Spleen (tissue), 11 donors: ENCODE measurements around the gene TAS1R1. TPM values are rescaled to one million over a fixed set of nuclear protein-coding genes. Genes with fewer than 3 reads are reported as not detected.
"Not testable (repeated sequence)": the region's sequence is repeated elsewhere in the genome, so short reads cannot be mapped to it uniquely, and the experiment has no call there.

Source experiments
- DNase-seq: peaks from one replicate; pipeline ENCODE4 v3.0.0-alpha.2; 2020
- H3K27ac ChIP-seq, 8 donors: fragments of 200-600 bp; sonication (generic) in 7 of 8; 1 replicate in 4 of 8; 2 replicates in 4 of 8; pipeline versions ENCODE4 v1.5.0 to v1.8.0; 2016 to 2021; ENCODE audit warnings: inconsistent platforms in 4 of 8, mild to moderate bottlenecking in 4 of 8, moderate library complexity in 1 of 8
- H3K27me3 ChIP-seq, 7 donors: fragments of 200-600 bp; sonication (generic) in 6 of 7; replicated peaks in 1 of 7; 1 replicate in 4 of 7; 2 replicates in 3 of 7; pipeline versions ENCODE4 v1.5.0 to v1.8.0; 2016 to 2021; ENCODE audit warnings: inconsistent platforms in 3 of 7, mild to moderate bottlenecking in 1 of 7
- H3K36me3 ChIP-seq, 6 donors: fragments of 200-600 bp; sonication (generic) in 5 of 6; 1 replicate in 4 of 6; 2 replicates in 2 of 6; pipeline versions ENCODE4 v1.5.0 to v1.8.0; 2016 to 2021; ENCODE audit warnings: inconsistent platforms in 2 of 6
- H3K4me1 ChIP-seq, 6 donors: fragments of 200-600 bp; sonication (generic) in 5 of 6; 1 replicate in 3 of 6; 2 replicates in 3 of 6; pipeline versions ENCODE4 v1.5.0 to v1.8.0; 2016 to 2021; ENCODE audit warnings: inconsistent platforms in 3 of 6
- H3K4me3 ChIP-seq, 8 donors: fragments of 200-600 bp; sonication (generic) in 7 of 8; 1 replicate in 4 of 8; 2 replicates in 4 of 8; pipeline versions ENCODE4 v1.5.0 to v1.8.0; 2016 to 2021; ENCODE audit warnings: inconsistent platforms in 4 of 8, mild to moderate bottlenecking in 4 of 8, moderate library complexity in 2 of 8
- H3K9me3 ChIP-seq, 8 donors: fragments of 200-600 bp; sonication (generic) in 7 of 8; 1 replicate in 4 of 8; 2 replicates in 4 of 8; pipeline versions ENCODE4 v1.5.0 to v1.8.0; 2016 to 2021; ENCODE audit warnings: inconsistent platforms in 4 of 8
- POLR2A ChIP-seq, 3 donors: fragments of 450-650 bp; IDR thresholded peaks; one replicate each; pipeline ENCODE4 v1.5.1; 2017; ENCODE audit warnings: antibody characterized with exemption in 3 of 3, mild to moderate bottlenecking in 1 of 3
- POLR2AphosphoS5 ChIP-seq, 3 donors: sonication (generic); formaldehyde crosslinking; IDR thresholded peaks; one replicate each; pipeline ENCODE4 v1.5.1; 2017; ENCODE audit warnings: antibody characterized with exemption in 3 of 3
- WGBS, 5 donors: extraction: QIAGEN DNeasy Blood & Tissue Kit in 3 of 5; methylation state at CpG; one replicate each; pipeline versions ENCODE4 v1.1.5 to v1.1.7; 2013 to 2018; 5-methylcytosine and 5-hydroxymethylcytosine counted together
- intact Hi-C: fragments of 100-400 bp; cut with DNase I; formaldehyde crosslinking; loops from one replicate; pipeline ENCODE4 v1.15.0; 2023; ENCODE audit warnings: low total_unique reads
- polyA plus RNA-seq, 3 donors: library from polyadenylated mRNA; stranded (reverse); fragments of 200-250 nt; gene quantifications; one replicate each; pipeline ENCODE4 v1.2.1, GENCODE V29; 2013
- total RNA-seq, 7 donors: library from RNA; depleted of rRNA in 3 of 7; stranded (reverse); fragments of >200 nt in 3 of 7; fragmentation: NEBNext Ultra II Directional in 4 of 7; extraction: Animal tissue kit (Norgen Biotek cat#: 25700) in 4 of 7; gene quantifications; one replicate each; pipeline versions ENCODE4 v1.1.0 to v1.2.1, GENCODE V29; 2016 to 2021
- TF ChIP-seq, protein P1 (sequence below), 11 experiments: fragments of 200-600 bp in 7 of 11; fragments of 450-650 bp in 4 of 11; sonication (generic) in 4 of 11; IDR thresholded peaks in 8 of 11; conservative IDR thresholded peaks in 3 of 11; 1 replicate in 7 of 11; 2 replicates in 4 of 11; pipeline versions ENCODE4 v1.4.0 to v1.8.0; 2016 to 2021; ENCODE audit warnings: antibody characterized with exemption in 11 of 11, inconsistent platforms in 4 of 11, mild to moderate bottlenecking in 1 of 11
- donor health status: healthy with polysubstance abuse.
- donor health status: DM: no; HTN: no; CAD: no; lungs with moderate emphysema.
- donor health status: DM: no; HTN: no; CAD: no.
- donor health status: Bipolar disorder and iron deficiency.
- donor health status: healthy.
- donor health status: DM: no; HTN: no; CAD: no.
- donor health status: DM: yes; HTN: yes; CAD: no.

Gene TAS1R1
- total and polyA plus RNA-seq, 10 donors, result 0.09 to 0.88 (median 0.43) TPM

DNA sequence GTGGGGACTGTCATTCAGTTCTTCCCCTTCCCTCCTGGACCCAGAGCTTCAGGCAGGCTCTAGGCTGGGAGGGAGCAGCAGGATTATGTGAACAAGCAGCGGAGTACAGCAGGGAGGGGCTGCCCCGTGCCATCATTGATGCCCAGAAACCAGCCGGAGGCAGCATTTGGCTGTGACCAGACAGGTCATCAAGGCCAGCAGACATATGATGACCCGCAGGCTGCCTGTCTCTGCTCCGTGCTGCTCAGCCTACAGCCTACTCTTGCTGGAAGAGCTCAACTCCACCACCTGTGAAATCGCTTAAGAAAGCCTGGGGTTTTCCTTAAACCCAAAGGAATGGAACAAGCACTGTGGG is 42.6 kb downstream of the TAS1R1 start:
- H3K27ac ChIP-seq, result peak overlapping the region in 1 of 8 donors; percentile 99
- TF ChIP-seq POLR2A (IDR thresholded peaks at IDR 0.05), result no peak
- no peak for TF ChIP-seq POLR2AphosphoS5 (IDR thresholded peaks at IDR 0.05)
- TF ChIP-seq, protein P1, sequence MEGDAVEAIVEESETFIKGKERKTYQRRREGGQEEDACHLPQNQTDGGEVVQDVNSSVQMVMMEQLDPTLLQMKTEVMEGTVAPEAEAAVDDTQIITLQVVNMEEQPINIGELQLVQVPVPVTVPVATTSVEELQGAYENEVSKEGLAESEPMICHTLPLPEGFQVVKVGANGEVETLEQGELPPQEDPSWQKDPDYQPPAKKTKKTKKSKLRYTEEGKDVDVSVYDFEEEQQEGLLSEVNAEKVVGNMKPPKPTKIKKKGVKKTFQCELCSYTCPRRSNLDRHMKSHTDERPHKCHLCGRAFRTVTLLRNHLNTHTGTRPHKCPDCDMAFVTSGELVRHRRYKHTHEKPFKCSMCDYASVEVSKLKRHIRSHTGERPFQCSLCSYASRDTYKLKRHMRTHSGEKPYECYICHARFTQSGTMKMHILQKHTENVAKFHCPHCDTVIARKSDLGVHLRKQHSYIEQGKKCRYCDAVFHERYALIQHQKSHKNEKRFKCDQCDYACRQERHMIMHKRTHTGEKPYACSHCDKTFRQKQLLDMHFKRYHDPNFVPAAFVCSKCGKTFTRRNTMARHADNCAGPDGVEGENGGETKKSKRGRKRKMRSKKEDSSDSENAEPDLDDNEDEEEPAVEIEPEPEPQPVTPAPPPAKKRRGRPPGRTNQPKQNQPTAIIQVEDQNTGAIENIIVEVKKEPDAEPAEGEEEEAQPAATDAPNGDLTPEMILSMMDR (IDR thresholded peaks at IDR 0.05 in 8 of 11, conservative IDR thresholded peaks at IDR 0.05 in 3 of 11), result no peak
- no peaks in the 10 kb centered on the region for H3K27me3 ChIP-seq
- WGBS, 5 donors, result 89 to 94% (median 91%) methylated on average over 4 to 6 of the region's 6 CpGs
- H3K36me3 ChIP-seq, result peaks cover 4 to 68% (median 61%) of the 10 kb centered on the region in 6 donors
- DNase-seq, result no peak
- H3K9me3 ChIP-seq, result no peaks in the 10 kb centered on the region
- intact Hi-C loops, result no loop called here
- H3K4me3 ChIP-seq, result peak overlapping the region in 1 of 8 donors; percentile 100
- H3K4me1 ChIP-seq, result peaks cover 20 to 93% (median 64%) of the 10 kb centered on the region in 6 donors

DNA sequence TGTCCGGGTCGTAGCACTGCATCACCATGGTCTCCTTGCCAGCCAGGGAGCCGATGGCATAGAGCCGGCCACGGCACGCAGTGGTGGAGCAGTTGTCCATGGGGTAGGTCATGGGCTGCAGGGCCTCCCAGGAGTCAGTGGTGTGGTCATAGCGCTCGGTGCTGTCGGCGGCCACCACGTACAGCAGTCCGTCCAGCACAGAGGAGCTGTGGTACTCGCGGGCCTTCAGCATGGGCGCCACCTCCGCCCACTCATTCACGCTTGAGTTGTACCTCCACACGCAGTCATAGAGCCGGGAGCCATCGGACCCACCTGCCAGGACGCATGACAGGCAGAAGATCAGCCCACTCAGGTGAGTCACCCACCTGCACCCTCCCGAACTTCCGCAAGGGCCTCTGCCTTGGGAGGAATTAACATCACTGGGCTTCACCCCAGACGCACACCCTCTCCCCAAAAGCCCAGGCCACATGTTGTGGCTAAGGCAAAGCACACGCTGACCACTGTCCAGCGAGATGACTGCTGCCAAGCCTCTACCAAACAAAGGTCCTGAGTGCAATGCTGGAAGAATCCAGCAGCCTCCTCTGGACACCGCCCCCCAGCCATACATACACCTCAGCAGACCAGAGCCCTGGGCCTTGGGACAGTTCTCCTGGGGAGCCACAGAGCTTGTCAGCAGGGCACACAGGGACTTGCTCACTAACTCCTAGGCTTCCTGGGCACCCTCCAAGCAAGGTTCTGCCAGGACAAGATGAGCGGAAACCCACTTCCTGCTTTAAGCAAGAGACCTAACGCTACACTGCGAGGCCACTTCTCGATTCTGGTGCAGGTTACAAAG is 44.3 kb downstream of the TAS1R1 start:
- Histone ChIP-seq H3K36me3 (peaks cover 4 to 52% (median 45%) of the 10 kb centered on the region in 6 donors), H3K27ac (peak overlapping the region; percentile 51 to 99 (median 98)), H3K4me3 (peak overlapping the region; percentile 90 to 100 (median 99)), H3K9me3 (no peaks in the 10 kb centered on the region), H3K27me3 (no peaks in the 10 kb centered on the region), H3K4me1 (peaks cover 26 to 91% (median 67%) of the 10 kb centered on the region in 6 donors)
- peak; percentile 87 for DNase-seq
- WGBS, 5 donors, result 59 to 66% (median 63%) methylated on average over 16 to 31 of the region's 31 CpGs
- TF ChIP-seq, protein P1 (IDR thresholded peaks at IDR 0.05 in 8 of 11, conservative IDR thresholded peaks at IDR 0.05 in 3 of 11), result no peak
- peak in 2 of 3 donors; percentile 22 to 76 for TF ChIP-seq POLR2AphosphoS5 (IDR thresholded peaks at IDR 0.05)
- intact Hi-C loops, result no loop called here

DNA sequence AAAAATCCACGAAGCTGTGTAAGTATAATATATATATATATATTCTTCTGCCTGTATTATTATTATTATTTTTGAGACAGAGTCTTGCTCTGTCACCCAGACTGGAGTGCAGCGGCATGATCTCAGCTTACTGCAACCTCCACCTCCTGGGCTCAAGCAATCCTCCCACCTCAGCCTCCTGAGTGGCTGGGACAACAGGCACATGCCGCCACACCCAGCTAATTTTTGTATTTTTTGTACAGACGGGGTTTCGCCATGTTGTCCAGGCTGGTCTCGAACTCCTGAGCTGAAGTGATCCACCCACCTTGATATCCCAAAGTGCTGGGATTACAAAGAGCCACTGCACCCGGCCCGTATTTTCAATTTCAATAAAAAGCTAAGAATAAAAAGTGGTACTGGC is 44.9 kb downstream of the TAS1R1 start:
- intact Hi-C loops, H3K9me3 ChIP-seq, H3K27me3 ChIP-seq, DNase-seq: not testable (repeated sequence)
- Histone ChIP-seq H3K27ac (peak overlapping the region; percentile 51 to 99 (median 98)), H3K36me3 (peaks cover 4 to 45% (median 39%) of the 10 kb centered on the region in 6 donors), H3K4me1 (peaks cover 26 to 90% (median 70%) of the 10 kb centered on the region in 6 donors), H3K4me3 (peak overlapping the region; percentile 90 to 100 (median 99))
- WGBS, 5 donors, result 28 to 45% (median 40%) methylated on average over 8 of the region's 8 CpGs

DNA sequence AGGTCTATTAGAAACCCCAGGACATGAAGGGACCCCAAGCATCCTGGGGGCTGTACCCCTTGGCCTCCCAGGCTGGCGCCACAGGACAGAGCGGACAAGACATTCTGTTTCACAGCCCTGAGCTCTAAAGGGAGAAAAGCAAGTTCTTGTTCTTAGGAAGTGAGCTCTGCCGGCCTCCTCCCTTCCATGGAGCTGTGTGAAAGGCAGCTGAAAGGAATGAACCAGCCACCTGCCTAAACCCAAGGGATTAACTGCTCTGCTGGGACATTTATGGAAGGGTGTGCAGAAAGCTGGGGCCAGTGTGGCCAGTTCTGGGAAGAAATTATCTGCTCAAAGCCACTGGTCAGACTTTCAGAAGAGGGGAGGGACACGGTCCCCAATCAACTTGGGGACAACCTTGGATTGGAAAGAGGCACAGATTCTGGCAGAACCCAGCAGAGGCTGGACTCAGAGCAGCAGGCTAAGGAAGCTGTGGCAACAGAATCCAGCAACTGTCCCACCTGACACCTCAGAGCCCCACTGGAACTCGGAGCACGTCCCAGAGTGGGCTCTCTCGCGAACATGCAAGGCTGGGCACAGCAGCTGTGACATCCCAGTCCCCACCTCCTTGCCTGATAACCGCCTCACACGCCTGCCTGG is 45.4 kb downstream of the TAS1R1 start:
- 13 to 16% (median 14%) methylated on average over 10 of the region's 10 CpGs for WGBS, 5 donors
- Histone ChIP-seq H3K27me3 (no peaks in the 10 kb centered on the region), H3K4me1 (peaks cover 26 to 85% (median 68%) of the 10 kb centered on the region in 6 donors), H3K36me3 (peaks cover 4 to 40% (median 34%) of the 10 kb centered on the region in 6 donors), H3K27ac (peak overlapping the region; percentile 51 to 99 (median 98)), H3K9me3 (no peaks in the 10 kb centered on the region), H3K4me3 (peak overlapping the region; percentile 90 to 100 (median 99))
- intact Hi-C loops, result no loop called here
- TF ChIP-seq POLR2AphosphoS5 (IDR thresholded peaks at IDR 0.05) (peak in 1 of 3 donors; percentile 47), POLR2A (IDR thresholded peaks at IDR 0.05) (no peak)
- TF ChIP-seq, protein P1 (IDR thresholded peaks at IDR 0.05 in 8 of 11, conservative IDR thresholded peaks at IDR 0.05 in 3 of 11), result no peak
- DNase-seq, result no peak
